ENCODE results near the gene OR2T35.

Gene OR2T35

GRCh38 chr1:248625971-248626370 lies 19.1 kb downstream of the OR2T35 start:
- no peak for DNase-seq

- no peak for DNase-seq
Measured at GRCh38 chr1:248625166-248625565, 19.9 kb downstream of the OR2T35 start.

- DNase-seq = peak in 2 of 6 experiments; percentile 17 to 28
Measured at GRCh38 chr1:248622570-248623001, 22.5 kb downstream of the OR2T35 start.

- no peak for DNase-seq
Measured at GRCh38 chr1:248621770-248622169, 23.3 kb downstream of the OR2T35 start.

GRCh38 chr1:248618878-248619277 lies 26.2 kb downstream of the OR2T35 start:
- DNase-seq = peak in 3 of 6 experiments; percentile 12 to 23 (median 15)

GRCh38 chr1:248618119-248618518 lies 27.0 kb downstream of the OR2T35 start:
- no peak for DNase-seq

GRCh38 chr1:248613742-248614141 lies 31.3 kb downstream of the OR2T35 start:
- DNase-seq = no peak

- peak in 2 of 6 experiments; percentile 19 to 20 for DNase-seq
Measured at GRCh38 chr1:248611883-248612414, 33.1 kb downstream of the OR2T35 start.

GRCh38 chr1:248610301-248610700 lies 34.8 kb downstream of the OR2T35 start:
- no peak for DNase-seq

GRCh38 chr1:248599396-248599795 lies 45.7 kb downstream of the OR2T35 start:
- DNase-seq = no peak

GRCh38 chr1:248597589-248597988 lies 47.5 kb downstream of the OR2T35 start, which contains the start of gene OR2T10:
TSS of gene OR2T10 (minus strand) at chr1:248597700. CDS start at chr1:248593768, 3,932 bp downstream.
- no peak for DNase-seq

- peak in 1 of 6 experiments; percentile 4 for DNase-seq
Measured at GRCh38 chr1:248596615-248597014, 48.5 kb downstream of the OR2T35 start.

GRCh38 chr1:248593226-248593625 lies 51.9 kb downstream of the OR2T35 start:
- no peak for DNase-seq

- no peak for DNase-seq
Measured at GRCh38 chr1:248592655-248593054, 52.4 kb downstream of the OR2T35 start.

GRCh38 chr1:248590055-248590454 lies 55.0 kb downstream of the OR2T35 start:
- no peak for DNase-seq

GRCh38 chr1:248589334-248589733 lies 55.7 kb downstream of the OR2T35 start:
- DNase-seq = no peak
